Right lobe of liver (tissue), 4 donors: ENCODE data around the gene CA12.

Experiments used
- POLR2A ChIP-seq: fragments of 450-650 bp; IDR thresholded peaks from one replicate; pipeline ENCODE4 v1.6.1; 2017; ENCODE audit warnings: antibody characterized with exemption, mild to moderate bottlenecking
- TF ChIP-seq, protein P1 (sequence below), 4 donors: fragments of 200-600 bp in 3 of 4; fragments of 450-650 bp in 1 of 4; IDR thresholded peaks; one replicate each; pipeline versions ENCODE4 v1.5.1 to v1.8.0; 2016 to 2022; ENCODE audit warnings: antibody characterized with exemption in 4 of 4, mild to moderate bottlenecking in 2 of 4
- donor health status: DM: no; HTN: no; CAD: no.
- donor health status: DM: no; HTN: no; CAD: no.
- donor health status: DM: no; HTN: yes; CAD: no.

- TF ChIP-seq, protein P1, sequence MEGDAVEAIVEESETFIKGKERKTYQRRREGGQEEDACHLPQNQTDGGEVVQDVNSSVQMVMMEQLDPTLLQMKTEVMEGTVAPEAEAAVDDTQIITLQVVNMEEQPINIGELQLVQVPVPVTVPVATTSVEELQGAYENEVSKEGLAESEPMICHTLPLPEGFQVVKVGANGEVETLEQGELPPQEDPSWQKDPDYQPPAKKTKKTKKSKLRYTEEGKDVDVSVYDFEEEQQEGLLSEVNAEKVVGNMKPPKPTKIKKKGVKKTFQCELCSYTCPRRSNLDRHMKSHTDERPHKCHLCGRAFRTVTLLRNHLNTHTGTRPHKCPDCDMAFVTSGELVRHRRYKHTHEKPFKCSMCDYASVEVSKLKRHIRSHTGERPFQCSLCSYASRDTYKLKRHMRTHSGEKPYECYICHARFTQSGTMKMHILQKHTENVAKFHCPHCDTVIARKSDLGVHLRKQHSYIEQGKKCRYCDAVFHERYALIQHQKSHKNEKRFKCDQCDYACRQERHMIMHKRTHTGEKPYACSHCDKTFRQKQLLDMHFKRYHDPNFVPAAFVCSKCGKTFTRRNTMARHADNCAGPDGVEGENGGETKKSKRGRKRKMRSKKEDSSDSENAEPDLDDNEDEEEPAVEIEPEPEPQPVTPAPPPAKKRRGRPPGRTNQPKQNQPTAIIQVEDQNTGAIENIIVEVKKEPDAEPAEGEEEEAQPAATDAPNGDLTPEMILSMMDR (IDR thresholded peaks at IDR 0.05) = no peak
- TF ChIP-seq POLR2A = no peak
Measured at GRCh38 chr15:63367900-63368299, 13.7 kb downstream of the CA12 start.
